Measurements from ENCODE around the gene ZNF618.

DNA sequence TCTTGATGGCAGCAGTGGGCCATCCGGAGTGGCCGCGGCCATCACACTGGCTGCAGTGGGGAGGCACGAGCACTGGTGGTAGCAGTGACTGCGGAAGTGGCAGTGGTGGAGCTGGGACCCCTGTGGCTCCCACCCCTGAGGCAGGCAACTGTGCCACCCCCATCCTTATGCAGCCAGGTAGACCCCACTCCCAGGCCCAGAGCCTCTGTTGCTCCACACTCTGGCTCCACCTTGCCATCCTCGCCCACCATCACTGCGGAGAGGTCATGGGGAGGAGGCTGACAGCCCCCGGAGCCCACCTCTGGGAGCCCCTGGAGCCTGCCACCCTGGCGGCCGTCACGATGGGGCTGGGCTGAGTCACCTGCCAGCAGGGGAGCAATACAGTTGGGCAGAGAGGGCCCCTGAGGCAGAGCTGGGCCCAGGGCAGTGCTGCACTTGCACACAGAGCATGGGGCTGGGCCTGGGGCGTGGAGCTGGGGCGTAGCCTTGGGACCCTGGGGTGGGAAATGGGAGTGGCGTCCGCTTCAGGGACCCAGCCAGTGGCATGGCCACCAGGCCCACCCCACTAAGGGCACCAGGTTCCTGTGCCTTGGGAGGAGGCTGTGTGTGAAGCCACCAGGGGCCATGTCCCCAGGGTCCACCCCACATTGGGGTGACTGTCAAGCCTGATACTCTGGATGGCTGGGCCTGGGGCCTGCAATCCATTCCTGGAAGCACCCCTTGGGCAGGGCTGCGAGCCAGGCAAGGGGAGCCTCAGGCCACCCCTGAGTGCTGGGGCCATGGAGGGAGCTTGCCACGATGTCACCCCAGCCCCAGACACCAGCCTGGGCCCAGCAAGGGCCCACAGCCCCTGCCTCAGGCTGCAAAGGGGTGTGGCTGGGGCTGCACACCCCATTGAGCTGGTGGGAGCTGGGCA lies 194.3 kb downstream of the ZNF618 start:
- TF ChIP-seq POLR2A (IDR thresholded peaks at IDR 0.05; ENCODE audit: low read depth, low read length): no peak
- TF ChIP-seq POLR2AphosphoS5 (IDR thresholded peaks at IDR 0.05; ENCODE audit: low read depth, low read length): no peak

Data from GM12892 (cell line).